GM10266 (cell line): ENCODE results near the gene KYNU.
"Not testable (repeated sequence)": the region's sequence is repeated elsewhere in the genome, so short reads cannot be mapped to it uniquely, and the experiment has no call there.

Experiments used
- DNase-seq: peaks from one replicate; pipeline ENCODE4 v3.0.0; 2012; ENCODE audit errors: extremely low spot score
- CTCF ChIP-seq: IDR thresholded peaks from 2 replicates; pipeline ENCODE4 v1.5.1; 2012; ENCODE audit warnings: mild to moderate bottlenecking, low read depth; ENCODE audit not compliant: control insufficient read depth, insufficient read depth; ENCODE audit errors: missing control alignments

The KYNU gene

DNA sequence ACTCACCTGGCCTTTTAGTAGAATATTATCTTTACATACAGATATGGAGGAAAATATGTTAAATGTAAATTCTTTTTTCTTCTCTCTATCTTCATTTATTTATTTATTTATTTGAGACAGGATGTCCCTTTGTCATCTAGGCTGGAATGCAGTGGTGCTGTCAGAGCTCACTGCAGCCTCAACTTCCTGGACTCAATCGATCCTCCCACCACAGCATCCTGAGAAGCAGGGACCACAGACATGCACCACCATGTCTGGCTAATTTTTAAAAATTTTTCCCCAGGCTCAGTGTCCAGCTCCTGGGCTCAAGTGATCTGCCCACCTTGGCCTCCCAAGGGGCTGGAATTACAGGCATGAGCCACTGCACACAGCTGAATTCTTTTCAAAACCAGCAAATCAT lies 20.3 kb downstream of the KYNU start:
- DNase-seq: no peak
- no peak for TF ChIP-seq CTCF

DNA sequence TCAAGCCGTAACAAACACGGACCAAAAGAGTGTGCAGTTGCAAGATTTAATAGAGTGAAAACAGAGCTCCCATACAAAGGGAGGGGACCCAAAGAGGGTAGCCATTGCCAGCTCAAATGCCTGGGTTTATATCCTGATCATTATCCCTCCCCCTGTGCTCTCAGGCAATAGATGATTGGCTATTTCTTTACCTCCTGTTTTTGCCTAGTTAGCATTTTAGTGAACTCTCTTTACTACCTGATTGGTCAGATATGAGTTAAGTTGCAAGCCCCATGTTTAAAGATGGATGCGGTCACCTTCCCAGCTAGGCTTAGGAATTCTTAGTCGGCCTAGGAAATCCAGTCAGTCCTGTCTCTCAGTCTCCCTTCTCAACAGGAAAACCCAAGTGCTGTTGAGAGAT lies 22.9 kb downstream of the KYNU start:
- DNase-seq: not testable (repeated sequence)

- DNase-seq: no peak
- TF ChIP-seq CTCF: no peak
These were observed 24.3 kb downstream of the KYNU start for GRCh38 chr2:142901780-142902179.

- not testable (repeated sequence) for DNase-seq
These were observed 26.3 kb downstream of the KYNU start for GRCh38 chr2:142903726-142904125.

GRCh38 chr2:142907653-142908052 lies 30.2 kb downstream of the KYNU start:
- no peak for TF ChIP-seq CTCF
- DNase-seq: no peak

- no peak for TF ChIP-seq CTCF
- DNase-seq: peak; percentile 23
These were observed 37.2 kb downstream of the KYNU start for GRCh38 chr2:142914507-142915313.

- no peak for DNase-seq
- no peak for TF ChIP-seq CTCF
These were observed 38.0 kb downstream of the KYNU start for GRCh38 chr2:142915502-142915901.

- no peak for DNase-seq
- no peak for TF ChIP-seq CTCF
These were observed 41.2 kb downstream of the KYNU start for GRCh38 chr2:142918624-142919023.
